SK-N-SH (cell line): ENCODE results near the gene RIC3. TPM values are rescaled to one million over a fixed set of nuclear protein-coding genes. Genes with fewer than 3 reads are reported as not detected.

Experiments
- CTCF ChIA-PET: fragments of 300-600, 350-600 bp; formaldehyde crosslinking; extraction: SDS; loops from one replicate; lab custom pipeline; 2021; lab: Yijun Ruan, JAX
- POLR2A ChIA-PET: fragments of 350-600 bp; sonication (Branson Sonifier 250); formaldehyde crosslinking; extraction: SDS; loops from one replicate; lab custom pipeline; 2020; ENCODE audit warnings: antibody characterized with exemption, inconsistent platforms; lab: Yijun Ruan, JAX
- DNase-seq: peaks from one replicate; pipeline ENCODE4 v3.0.0; 2012
- H2AFZ ChIP-seq: fragments of 200-600 bp; sonication (generic); 2 replicates; pipeline ENCODE4 v1.8.1; 2016; ENCODE audit warnings: antibody characterized with exemption, mild to moderate bottlenecking, low read depth
- H3F3A ChIP-seq: fragments of 200-600 bp; sonication (generic); replicated peaks from 2 replicates; pipeline ENCODE3; 2016; ENCODE audit warnings: antibody characterized with exemption, mild to moderate bottlenecking; ENCODE audit not compliant: insufficient read depth
- H3K27ac ChIP-seq, 2 experiments: fragments of 200-500 bp in 1 of 2; fragments of 200-600 bp in 1 of 2; sonication (Bioruptor generic) in 1 of 2; sonication (generic), shearing (Covaris generic) in 1 of 2; 2 replicates each; pipeline versions ENCODE4 v1.5.1 to v1.6.1; 2014 to 2016; ENCODE audit warnings: low read depth in 2 of 2, inconsistent platforms in 1 of 2, low read length in 1 of 2, mild to moderate bottlenecking in 1 of 2, mixed read lengths in 1 of 2
- H3K27me3 ChIP-seq: fragments of 200-600 bp; sonication (generic), shearing (Covaris generic); 2 replicates; pipeline ENCODE4 v1.6.1; 2016; ENCODE audit warnings: mixed run types; ENCODE audit not compliant: insufficient read depth
- H3K36me3 ChIP-seq, 2 experiments: fragments of 200-500 bp in 1 of 2; fragments of 200-600 bp in 1 of 2; sonication (Bioruptor generic) in 1 of 2; sonication (generic) in 1 of 2; replicated peaks in 1 of 2; 2 replicates each; pipeline versions ENCODE3 to v1.5.1; 2014 to 2016; ENCODE audit warnings: low read length in 1 of 2, mild to moderate bottlenecking in 1 of 2; ENCODE audit not compliant: insufficient read depth in 2 of 2, control insufficient read depth in 1 of 2
- H3K4me1 ChIP-seq, 2 experiments: fragments of 200-500 bp in 1 of 2; fragments of 200-600 bp in 1 of 2; sonication (Bioruptor generic) in 1 of 2; sonication (generic), shearing (Covaris generic) in 1 of 2; 2 replicates each; pipeline versions ENCODE4 v1.5.1 to v1.6.1; 2014 to 2016; ENCODE audit warnings: low read depth in 1 of 2, low read length in 1 of 2, mixed run types in 1 of 2; ENCODE audit not compliant: insufficient read depth in 2 of 2, control insufficient read depth in 1 of 2
- H3K4me2 ChIP-seq: fragments of 200-600 bp; sonication (generic), shearing (Covaris generic); 2 replicates; pipeline ENCODE4 v1.6.1; 2017; ENCODE audit warnings: mixed run types
- H3K4me3 ChIP-seq, 2 experiments: fragments of 200-500 bp in 1 of 2; fragments of 200-600 bp in 1 of 2; sonication (Bioruptor generic) in 1 of 2; sonication (generic), shearing (Covaris generic) in 1 of 2; 2 replicates each; pipeline versions ENCODE4 v1.5.1 to v1.8.1; 2014 to 2016; ENCODE audit warnings: low read depth in 2 of 2, inconsistent platforms in 1 of 2, low read length in 1 of 2, mild to moderate bottlenecking in 1 of 2, mixed read lengths in 1 of 2, moderate library complexity in 1 of 2
- H3K79me2 ChIP-seq: fragments of 200-600 bp; sonication (generic); 2 replicates; pipeline ENCODE4 v1.8.1; 2017; ENCODE audit warnings: mild to moderate bottlenecking; ENCODE audit not compliant: insufficient read depth
- H3K9ac ChIP-seq: fragments of 200-600 bp; sonication (generic); 2 replicates; pipeline ENCODE4 v1.6.1; 2017; ENCODE audit warnings: mixed run types
- H3K9me2 ChIP-seq: fragments of 200-600 bp; sonication (generic); 2 replicates; pipeline ENCODE4 v1.6.1; 2017; ENCODE audit warnings: mixed run types
- H3K9me3 ChIP-seq: fragments of 200-600 bp; sonication (generic); 2 replicates; pipeline ENCODE4 v1.6.1; 2017; ENCODE audit warnings: mixed run types, mild to moderate bottlenecking, moderate library complexity
- H4K20me1 ChIP-seq: fragments of 200-600 bp; sonication (generic); 2 replicates; pipeline ENCODE4 v1.6.1; 2017; ENCODE audit warnings: mild to moderate bottlenecking, mixed run types; ENCODE audit not compliant: insufficient read depth
- CHD2 ChIP-seq: fragments of 150-350 bp; IDR thresholded peaks from 2 replicates; pipeline ENCODE4 v1.6.1; 2018; ENCODE audit warnings: low read length; ENCODE audit not compliant: partially characterized antibody
- EP300 ChIP-seq, 2 experiments: IDR thresholded peaks; 2 replicates each; pipeline versions ENCODE4 v1.4.0 to v1.6.1; 2012; ENCODE audit warnings: borderline replicate concordance in 1 of 2, low read depth in 1 of 2, low read length in 1 of 2
- FOSL2 ChIP-seq: IDR thresholded peaks from 2 replicates; pipeline ENCODE4 v1.4.0; 2012; ENCODE audit warnings: low read depth, mild to moderate bottlenecking, moderate library complexity, borderline replicate concordance
- FOXM1 ChIP-seq: IDR thresholded peaks from 2 replicates; pipeline ENCODE4 v1.4.0; 2012; ENCODE audit warnings: low read depth, mild to moderate bottlenecking
- GABPA ChIP-seq: IDR thresholded peaks from 2 replicates; pipeline ENCODE4 v1.4.0; 2012; ENCODE audit warnings: low read depth, mild to moderate bottlenecking
- JUND ChIP-seq: IDR thresholded peaks from 2 replicates; pipeline ENCODE4 v1.4.0; 2012
- MAX ChIP-seq: IDR thresholded peaks from 2 replicates; pipeline ENCODE4 v1.4.0; 2012; ENCODE audit warnings: low read depth
- MXI1 ChIP-seq: IDR thresholded peaks from 2 replicates; pipeline ENCODE4 v1.6.1; 2012; ENCODE audit warnings: mild to moderate bottlenecking, low read depth, low read length, improper control_type of control experiment
- NFIC ChIP-seq: IDR thresholded peaks from 2 replicates; pipeline ENCODE4 v1.4.0; 2012; ENCODE audit warnings: borderline replicate concordance
- POLR2AphosphoS5 ChIP-seq: IDR thresholded peaks from 2 replicates; pipeline ENCODE4 v1.6.1; 2012; ENCODE audit warnings: low read depth, low read length
- RAD21 ChIP-seq: IDR thresholded peaks from 2 replicates; pipeline ENCODE4 v1.6.1; 2012; ENCODE audit warnings: mild to moderate bottlenecking, low read length
- RCOR1 ChIP-seq: fragments of 150-350 bp; IDR thresholded peaks from 2 replicates; pipeline ENCODE4 v1.6.1; 2017; ENCODE audit warnings: antibody characterized with exemption, low read length
- RFX5 ChIP-seq: IDR thresholded peaks from 2 replicates; pipeline ENCODE4 v1.6.1; 2012; ENCODE audit warnings: mild to moderate bottlenecking, improper control_type of control experiment, low read length
- RXRA ChIP-seq: IDR thresholded peaks from 2 replicates; pipeline ENCODE4 v1.4.0; 2012; ENCODE audit warnings: low read depth, mild to moderate bottlenecking, borderline replicate concordance
- TCF12 ChIP-seq: IDR thresholded peaks from 2 replicates; pipeline ENCODE4 v1.4.0; 2012
- TEAD4 ChIP-seq: IDR thresholded peaks from 2 replicates; pipeline ENCODE4 v1.4.0; 2012; ENCODE audit warnings: mild to moderate bottlenecking, borderline replicate concordance; ENCODE audit not compliant: insufficient read depth
- YY1 ChIP-seq: IDR thresholded peaks from 2 replicates; pipeline ENCODE4 v1.4.0; 2012; ENCODE audit warnings: low read depth, mild to moderate bottlenecking
- WGBS: methylation state at CpG from one replicate; pipeline ENCODE4 v1.1.6; 2017; ENCODE audit warnings: low lambda C conversion rate; 5-methylcytosine and 5-hydroxymethylcytosine counted together
- polyA plus RNA-seq, 3 experiments: library from polyadenylated mRNA; depleted of rRNA; stranded (reverse); fragments of >200 nt; gene quantifications; 2 replicates each; pipeline ENCODE4 v1.2.3, GENCODE V29; 2012

The RIC3 gene
- polyA plus RNA-seq, 1 of the 3 experiments (the other 2 are of a cell fraction), result 0.54 TPM

DNA sequence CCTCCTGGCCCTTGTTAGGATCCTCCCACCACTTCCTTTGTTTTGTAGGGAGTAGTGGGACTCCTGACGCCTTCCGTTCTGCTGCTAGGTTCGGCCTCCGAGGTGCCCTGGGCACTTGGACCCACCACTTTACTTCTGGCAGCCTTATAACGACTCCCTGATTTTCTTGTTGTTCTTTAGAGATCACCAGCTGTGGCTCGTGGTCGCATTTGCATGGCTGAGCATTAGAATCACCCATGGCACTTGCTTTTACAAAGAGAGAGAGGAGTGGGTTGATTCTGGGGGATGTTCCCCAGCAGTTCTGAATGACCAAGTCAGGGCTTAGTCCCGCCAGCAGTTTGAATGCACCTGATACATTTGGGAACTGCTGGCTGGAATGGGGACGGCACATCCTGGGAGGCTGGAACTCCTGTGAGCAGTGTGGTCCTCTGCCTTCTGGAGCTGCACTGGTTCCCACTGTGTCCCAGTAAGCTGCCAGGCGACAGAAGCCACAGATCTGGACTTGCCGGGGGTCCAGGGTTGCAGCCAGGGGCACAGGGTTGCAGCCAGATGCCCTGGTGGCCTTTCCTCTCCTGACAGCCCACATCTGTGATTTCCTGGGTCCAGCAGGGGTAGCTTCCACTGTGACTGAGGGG, 83.7 kb downstream of the RIC3 start:
- H3K27ac ChIP-seq, result peak overlapping the region in 1 of 2 experiments; percentile 92; a peak in 2 of 4 replicates
- ChIA-PET CTCF (interaction anchor here (0.8 to 26.8 kb wide), 7 partner anchors 13 to 108 kb away, joined by 3 to 620 read pairs (median 59); no protein-coding TSS in a partner anchor), POLR2A (interaction anchor here (1.1 to 2.2 kb wide), 6 partner anchors 13 to 78 kb away, joined by 3 to 14 read pairs (median 4); no protein-coding TSS in a partner anchor)
- no peak overlapping the region for H3K4me2 ChIP-seq
- DNase-seq, result no peak
- peaks cover 19 to 93% of the 10 kb centered on the region in 2 experiments; a peak in 3 of 4 replicates for H3K4me1 ChIP-seq
- no peaks in the 10 kb centered on the region for H3K36me3 ChIP-seq
- no peak overlapping the region for H3K9ac ChIP-seq
- no peaks in the 10 kb centered on the region for H3K9me2 ChIP-seq
- peaks cover 39% of the 10 kb centered on the region for H4K20me1 ChIP-seq
- 88% methylated on average over 8 of the region's 11 CpGs for WGBS
- no peaks in the 10 kb centered on the region for H3K9me3 ChIP-seq
- 0 out of 2 replicates have a peak, but pooled peaks cover 2% of the 10 kb centered on the region for H3K79me2 ChIP-seq
- peaks cover 4% of the 10 kb centered on the region for H3F3A ChIP-seq
- TF ChIP-seq RXRA, result no peak
- no peak for TF ChIP-seq MAX
- no peak for TF ChIP-seq RFX5
- no peak for TF ChIP-seq RAD21
- no peak for TF ChIP-seq YY1
- H3K27me3 ChIP-seq, result no peaks in the 10 kb centered on the region
- H2AFZ ChIP-seq, result no peak overlapping the region
- no peak overlapping the region; a peak in 1 of 4 replicates for H3K4me3 ChIP-seq

- 0 out of 2 replicates have a peak, but pooled peaks cover 2% of the 10 kb centered on the region for H3K79me2 ChIP-seq
- no peak overlapping the region for H3K4me2 ChIP-seq
- WGBS, result 98% methylated on average over 6 of the region's 6 CpGs
- ChIA-PET POLR2A (no interaction called here), CTCF (interaction anchor here (3.5 to 26.8 kb wide), 5 partner anchors 13 to 78 kb away, joined by 24 to 620 read pairs (median 176); no protein-coding TSS in a partner anchor)
- peaks cover 39% of the 10 kb centered on the region for H4K20me1 ChIP-seq
- H3K9me3 ChIP-seq, result no peaks in the 10 kb centered on the region
- peaks cover 4% of the 10 kb centered on the region for H3F3A ChIP-seq
- peaks cover 19 to 87% of the 10 kb centered on the region in 2 experiments; a peak in 3 of 4 replicates for H3K4me1 ChIP-seq
- no peak overlapping the region for H2AFZ ChIP-seq
- no peak overlapping the region for H3K4me3 ChIP-seq
- H3K27me3 ChIP-seq, result no peaks in the 10 kb centered on the region
- no peaks in the 10 kb centered on the region for H3K9me2 ChIP-seq
- TF ChIP-seq MAX (no peak), FOSL2 (no peak), RXRA (no peak), TEAD4 (no peak), NFIC (no peak), CHD2 (no peak), GABPA (no peak), MXI1 (no peak), POLR2AphosphoS5 (no peak), YY1 (no peak), EP300 (IDR thresholded peaks at IDR 0.05; ENCODE audit: borderline replicate concordance in 1 of 2, low read depth in 1 of 2, low read length in 1 of 2) (no peak), TCF12 (no peak), FOXM1 (no peak), JUND (no peak), RAD21 (no peak), RCOR1 (no peak)
- DNase-seq, result no peak
- no peak overlapping the region for H3K9ac ChIP-seq
- no peaks in the 10 kb centered on the region for H3K36me3 ChIP-seq
- H3K27ac ChIP-seq, result peak overlapping the region in 1 of 2 experiments; percentile 92; a peak in 2 of 4 replicates
These were observed 84.5 kb downstream of the RIC3 start for GRCh38 chr11:8084352-8084751.
